Measurements from ENCODE around the gene SERPINB11.
"Not testable (repeated sequence)": the region's sequence is repeated elsewhere in the genome, so short reads cannot be mapped to it uniquely, and the experiment has no call there.

SERPINB11 gene

DNA sequence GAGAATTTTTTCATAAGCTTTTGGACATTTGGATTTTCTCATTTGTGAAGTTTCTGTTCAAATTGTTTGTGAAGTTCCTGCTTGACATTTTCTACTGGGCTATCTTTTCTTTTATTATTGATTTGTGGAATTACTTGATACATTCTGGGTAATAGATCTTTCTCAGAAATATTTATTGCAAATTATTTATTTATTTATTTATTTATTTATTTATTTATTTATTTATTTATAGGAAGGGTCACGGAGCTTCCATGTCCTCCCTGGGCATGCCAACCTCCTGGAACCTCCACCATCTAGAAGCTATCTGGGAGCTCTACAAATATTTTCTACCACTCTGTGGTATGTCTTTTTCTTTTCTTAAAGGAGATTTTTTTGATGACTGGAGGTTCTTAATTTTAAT is 46.7 kb downstream of the SERPINB11 start:
- TF ChIP-seq, protein P1, sequence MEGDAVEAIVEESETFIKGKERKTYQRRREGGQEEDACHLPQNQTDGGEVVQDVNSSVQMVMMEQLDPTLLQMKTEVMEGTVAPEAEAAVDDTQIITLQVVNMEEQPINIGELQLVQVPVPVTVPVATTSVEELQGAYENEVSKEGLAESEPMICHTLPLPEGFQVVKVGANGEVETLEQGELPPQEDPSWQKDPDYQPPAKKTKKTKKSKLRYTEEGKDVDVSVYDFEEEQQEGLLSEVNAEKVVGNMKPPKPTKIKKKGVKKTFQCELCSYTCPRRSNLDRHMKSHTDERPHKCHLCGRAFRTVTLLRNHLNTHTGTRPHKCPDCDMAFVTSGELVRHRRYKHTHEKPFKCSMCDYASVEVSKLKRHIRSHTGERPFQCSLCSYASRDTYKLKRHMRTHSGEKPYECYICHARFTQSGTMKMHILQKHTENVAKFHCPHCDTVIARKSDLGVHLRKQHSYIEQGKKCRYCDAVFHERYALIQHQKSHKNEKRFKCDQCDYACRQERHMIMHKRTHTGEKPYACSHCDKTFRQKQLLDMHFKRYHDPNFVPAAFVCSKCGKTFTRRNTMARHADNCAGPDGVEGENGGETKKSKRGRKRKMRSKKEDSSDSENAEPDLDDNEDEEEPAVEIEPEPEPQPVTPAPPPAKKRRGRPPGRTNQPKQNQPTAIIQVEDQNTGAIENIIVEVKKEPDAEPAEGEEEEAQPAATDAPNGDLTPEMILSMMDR (IDR thresholded peaks at IDR 0.05; ENCODE audit: borderline replicate concordance, control extremely low read depth, extremely low read depth, insufficient read depth, missing control alignments), result no peak
- no peak for DNase-seq (ENCODE audit: low spot score)
- in situ Hi-C loops (cut with MboI; ENCODE audit: low sequenced_read_pairs, unreplicated experiment), result no loop called here

DNA sequence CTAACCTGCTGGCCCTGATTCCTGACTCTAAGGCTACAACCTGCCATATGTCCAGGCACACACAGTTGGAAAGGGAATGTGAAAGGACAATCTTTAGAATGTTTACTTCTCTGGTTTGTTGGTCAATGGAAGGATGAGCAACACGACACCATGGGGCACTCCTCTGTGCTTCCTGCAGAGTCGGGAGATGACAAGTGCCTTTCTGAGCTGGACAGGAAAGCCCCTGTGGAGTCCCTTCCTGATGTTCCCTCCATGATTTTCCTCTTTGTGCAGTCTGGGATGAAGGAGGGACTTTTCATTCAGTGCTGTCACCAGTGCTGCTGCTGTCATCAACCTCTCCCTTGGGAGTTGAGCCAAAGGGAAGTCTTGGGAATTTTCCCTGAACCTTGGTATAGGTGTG is 49.9 kb downstream of the SERPINB11 start:
- TF ChIP-seq, protein P1 (IDR thresholded peaks at IDR 0.05; ENCODE audit: borderline replicate concordance, control extremely low read depth, extremely low read depth, insufficient read depth, missing control alignments), result no peak
- in situ Hi-C loops (cut with MboI; ENCODE audit: low sequenced_read_pairs, unreplicated experiment), result no loop called here
- no peak for DNase-seq (ENCODE audit: low spot score)

DNA sequence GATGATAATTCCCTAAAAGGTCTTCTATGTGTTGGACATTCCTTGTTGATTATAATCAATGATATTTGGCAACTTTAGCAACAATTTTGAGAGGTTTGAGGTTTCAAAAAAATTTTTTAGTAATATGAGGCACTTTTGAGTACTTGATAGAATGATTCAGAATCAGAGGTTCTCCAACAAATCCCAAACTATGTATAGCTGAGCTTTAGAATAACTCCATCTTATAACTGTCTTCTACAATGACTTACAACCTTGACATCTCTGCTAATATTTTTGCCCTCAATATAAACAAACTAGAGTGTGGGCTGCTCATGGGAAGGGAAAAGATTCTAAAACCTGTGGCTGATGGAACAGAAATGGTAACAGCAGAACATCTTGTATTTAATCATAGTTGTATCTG is 50.9 kb downstream of the SERPINB11 start:
- DNase-seq (ENCODE audit: low spot score), result no peak
- in situ Hi-C loops (cut with MboI; ENCODE audit: low sequenced_read_pairs, unreplicated experiment), result no loop called here
- TF ChIP-seq, protein P1 (IDR thresholded peaks at IDR 0.05; ENCODE audit: borderline replicate concordance, control extremely low read depth, extremely low read depth, insufficient read depth, missing control alignments), result no peak

DNA sequence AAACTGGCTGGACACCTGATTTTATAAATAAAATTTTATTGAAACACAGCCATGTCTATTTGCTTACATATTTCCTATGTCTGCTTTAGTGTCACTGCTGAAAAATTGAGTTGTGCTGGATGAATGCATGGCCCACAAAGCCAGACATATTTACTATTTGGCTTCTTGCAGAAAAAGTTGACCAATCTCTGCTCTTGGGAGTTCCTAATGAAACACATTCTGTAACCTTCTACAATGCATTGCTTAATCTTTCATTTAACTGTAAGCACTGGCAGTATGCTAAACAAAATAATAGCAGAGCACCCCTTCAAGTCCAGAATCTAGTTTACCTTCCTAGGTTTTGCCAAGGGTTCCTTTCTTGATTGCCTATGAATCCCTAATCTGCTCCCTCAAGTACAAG is 54.8 kb downstream of the SERPINB11 start:
- TF ChIP-seq, protein P1 (IDR thresholded peaks at IDR 0.05; ENCODE audit: borderline replicate concordance, control extremely low read depth, extremely low read depth, insufficient read depth, missing control alignments), result no peak
- in situ Hi-C loops (cut with MboI; ENCODE audit: low sequenced_read_pairs, unreplicated experiment), result no loop called here
- no peak for DNase-seq (ENCODE audit: low spot score)

DNA sequence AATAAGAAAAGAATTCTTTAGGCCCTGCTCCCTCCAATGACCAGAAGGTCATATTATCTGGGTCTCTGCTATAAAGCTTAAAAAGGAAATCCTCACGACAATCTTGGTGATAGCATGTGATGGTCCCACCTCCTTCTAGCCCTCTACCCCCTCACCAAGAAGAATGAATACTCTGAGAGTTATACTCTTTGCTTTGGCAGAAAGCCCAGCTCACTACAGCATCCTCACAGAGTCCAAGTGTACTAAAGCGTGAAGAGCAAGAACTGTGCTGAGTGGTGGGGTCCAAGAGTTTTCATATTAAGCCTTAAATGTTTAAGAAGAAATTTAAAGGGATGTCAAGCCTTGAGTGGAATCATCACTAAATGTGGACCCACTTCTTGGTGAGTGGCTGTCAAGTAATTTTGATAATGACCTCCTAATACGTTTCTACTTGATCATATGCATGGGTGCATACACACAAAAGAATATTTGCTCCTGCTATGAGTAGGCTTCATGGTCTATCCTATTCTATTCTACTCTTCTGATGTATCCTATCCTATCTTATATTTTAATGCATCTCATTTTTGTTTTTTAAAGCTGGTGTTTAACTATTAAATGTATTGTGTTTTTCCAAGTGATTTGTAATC is 56.0 kb downstream of the SERPINB11 start:
- in situ Hi-C loops (cut with MboI; ENCODE audit: low sequenced_read_pairs, unreplicated experiment), result no loop called here
- DNase-seq (ENCODE audit: low spot score), result no peak
- TF ChIP-seq, protein P1 (IDR thresholded peaks at IDR 0.05; ENCODE audit: borderline replicate concordance, control extremely low read depth, extremely low read depth, insufficient read depth, missing control alignments), result no peak

DNA sequence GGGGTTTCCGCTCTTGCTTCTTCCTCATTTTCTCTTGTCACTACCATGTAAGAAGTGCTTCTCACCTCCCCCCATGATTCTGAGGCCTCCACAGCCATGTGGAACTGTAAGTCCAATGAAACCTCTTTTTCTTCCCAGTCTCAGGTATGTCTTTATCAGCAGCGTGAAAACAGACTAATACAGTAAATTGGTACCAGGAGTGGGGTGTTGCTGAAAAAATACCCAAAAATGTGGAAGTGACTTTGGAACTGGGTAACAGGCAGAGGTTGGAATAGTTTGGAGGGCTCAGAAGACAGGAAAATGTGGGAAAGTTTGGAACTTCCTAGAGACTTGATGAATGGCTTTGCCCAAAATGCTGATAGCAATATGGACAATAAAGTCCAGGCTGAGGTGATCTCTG is 57.0 kb downstream of the SERPINB11 start:
- in situ Hi-C loops (cut with MboI; ENCODE audit: low sequenced_read_pairs, unreplicated experiment); DNase-seq (ENCODE audit: low spot score): not testable (repeated sequence)

DNA sequence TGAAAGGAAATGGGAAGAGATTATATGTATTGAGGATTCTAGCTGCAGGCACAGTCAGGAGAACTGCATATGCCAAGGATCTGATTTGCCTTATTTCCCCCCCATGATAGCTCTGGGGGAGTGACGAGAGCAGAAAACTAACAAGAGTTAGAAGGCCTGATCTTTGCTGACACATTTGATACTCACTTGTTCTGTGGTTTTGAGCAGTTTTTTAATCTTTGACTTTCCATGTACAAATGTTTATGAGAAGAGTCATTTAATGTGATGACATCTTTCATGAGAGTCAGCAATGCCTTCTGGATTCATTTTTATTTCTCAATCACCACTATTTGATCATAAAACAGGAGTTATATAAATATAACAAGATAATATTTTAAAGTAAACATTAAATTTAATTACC is 59.8 kb downstream of the SERPINB11 start:
- in situ Hi-C loops (cut with MboI; ENCODE audit: low sequenced_read_pairs, unreplicated experiment), result no loop called here
- TF ChIP-seq, protein P1 (IDR thresholded peaks at IDR 0.05; ENCODE audit: borderline replicate concordance, control extremely low read depth, extremely low read depth, insufficient read depth, missing control alignments), result no peak
- no peak for DNase-seq (ENCODE audit: low spot score)
